Measurements from ENCODE around the gene TSPAN4.

DNA sequence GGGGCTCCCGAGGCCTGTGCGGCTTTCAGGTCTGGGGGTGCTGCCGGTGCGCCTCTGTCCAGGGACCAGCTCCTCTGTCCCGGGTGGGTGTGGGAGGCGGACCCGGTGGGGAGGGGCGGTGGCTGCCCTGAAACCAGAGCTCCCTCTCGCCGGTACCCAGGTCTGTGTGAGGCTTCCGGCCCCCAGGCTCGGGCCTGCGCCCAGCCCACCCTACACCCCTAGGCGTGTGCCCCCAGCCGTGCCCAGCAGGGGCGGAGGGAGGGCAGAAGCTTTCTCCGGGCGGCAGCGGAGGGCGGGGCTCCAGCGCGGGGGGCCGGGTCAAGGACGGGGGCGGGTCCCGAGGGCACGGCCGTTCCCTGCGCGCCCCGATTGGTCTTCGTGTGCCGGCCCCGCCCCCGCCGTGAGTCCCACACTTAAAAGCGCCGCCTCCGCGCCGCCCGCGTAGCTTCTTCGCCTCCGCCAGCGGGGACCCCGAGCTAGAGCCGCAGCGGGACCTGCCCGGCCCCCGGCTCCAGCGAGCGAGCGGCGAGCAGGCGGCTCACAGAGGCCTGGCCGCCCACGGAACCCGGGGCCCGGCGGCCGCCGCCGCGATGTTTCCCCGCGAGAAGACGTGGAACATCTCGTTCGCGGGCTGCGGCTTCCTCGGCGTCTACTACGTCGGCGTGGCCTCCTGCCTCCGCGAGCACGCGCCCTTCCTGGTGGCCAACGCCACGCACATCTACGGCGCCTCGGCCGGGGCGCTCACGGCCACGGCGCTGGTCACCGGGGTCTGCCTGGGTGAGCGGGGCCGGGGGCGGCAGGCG lies 23.3 kb upstream of the TSPAN4 start:
- no peak for TF ChIP-seq POU5F1 (IDR thresholded peaks at IDR 0.05; ENCODE audit: borderline replicate concordance, low read depth, low read length, partially characterized antibody)
- TF ChIP-seq KAT8 (IDR thresholded peaks at IDR 0.05; ENCODE audit: low read depth), result no peak
- TF ChIP-seq ZBTB7A (IDR thresholded peaks at IDR 0.05; ENCODE audit: borderline replicate concordance, control insufficient read depth, low read depth, low read length), result no peak
- TF ChIP-seq, protein P1, sequence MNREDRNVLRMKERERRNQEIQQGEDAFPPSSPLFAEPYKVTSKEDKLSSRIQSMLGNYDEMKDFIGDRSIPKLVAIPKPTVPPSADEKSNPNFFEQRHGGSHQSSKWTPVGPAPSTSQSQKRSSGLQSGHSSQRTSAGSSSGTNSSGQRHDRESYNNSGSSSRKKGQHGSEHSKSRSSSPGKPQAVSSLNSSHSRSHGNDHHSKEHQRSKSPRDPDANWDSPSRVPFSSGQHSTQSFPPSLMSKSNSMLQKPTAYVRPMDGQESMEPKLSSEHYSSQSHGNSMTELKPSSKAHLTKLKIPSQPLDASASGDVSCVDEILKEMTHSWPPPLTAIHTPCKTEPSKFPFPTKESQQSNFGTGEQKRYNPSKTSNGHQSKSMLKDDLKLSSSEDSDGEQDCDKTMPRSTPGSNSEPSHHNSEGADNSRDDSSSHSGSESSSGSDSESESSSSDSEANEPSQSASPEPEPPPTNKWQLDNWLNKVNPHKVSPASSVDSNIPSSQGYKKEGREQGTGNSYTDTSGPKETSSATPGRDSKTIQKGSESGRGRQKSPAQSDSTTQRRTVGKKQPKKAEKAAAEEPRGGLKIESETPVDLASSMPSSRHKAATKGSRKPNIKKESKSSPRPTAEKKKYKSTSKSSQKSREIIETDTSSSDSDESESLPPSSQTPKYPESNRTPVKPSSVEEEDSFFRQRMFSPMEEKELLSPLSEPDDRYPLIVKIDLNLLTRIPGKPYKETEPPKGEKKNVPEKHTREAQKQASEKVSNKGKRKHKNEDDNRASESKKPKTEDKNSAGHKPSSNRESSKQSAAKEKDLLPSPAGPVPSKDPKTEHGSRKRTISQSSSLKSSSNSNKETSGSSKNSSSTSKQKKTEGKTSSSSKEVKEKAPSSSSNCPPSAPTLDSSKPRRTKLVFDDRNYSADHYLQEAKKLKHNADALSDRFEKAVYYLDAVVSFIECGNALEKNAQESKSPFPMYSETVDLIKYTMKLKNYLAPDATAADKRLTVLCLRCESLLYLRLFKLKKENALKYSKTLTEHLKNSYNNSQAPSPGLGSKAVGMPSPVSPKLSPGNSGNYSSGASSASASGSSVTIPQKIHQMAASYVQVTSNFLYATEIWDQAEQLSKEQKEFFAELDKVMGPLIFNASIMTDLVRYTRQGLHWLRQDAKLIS (CRISPR knock-in tag; IDR thresholded peaks at IDR 0.05), result no peak
- TF ChIP-seq ESRRB (CRISPR knock-in tag; IDR thresholded peaks at IDR 0.05; ENCODE audit: borderline replicate concordance), result no peak
- TF ChIP-seq TEAD1 (CRISPR knock-in tag; IDR thresholded peaks at IDR 0.05), result no peak; a peak in 1 of 4 replicates
- TF ChIP-seq, protein P2, sequence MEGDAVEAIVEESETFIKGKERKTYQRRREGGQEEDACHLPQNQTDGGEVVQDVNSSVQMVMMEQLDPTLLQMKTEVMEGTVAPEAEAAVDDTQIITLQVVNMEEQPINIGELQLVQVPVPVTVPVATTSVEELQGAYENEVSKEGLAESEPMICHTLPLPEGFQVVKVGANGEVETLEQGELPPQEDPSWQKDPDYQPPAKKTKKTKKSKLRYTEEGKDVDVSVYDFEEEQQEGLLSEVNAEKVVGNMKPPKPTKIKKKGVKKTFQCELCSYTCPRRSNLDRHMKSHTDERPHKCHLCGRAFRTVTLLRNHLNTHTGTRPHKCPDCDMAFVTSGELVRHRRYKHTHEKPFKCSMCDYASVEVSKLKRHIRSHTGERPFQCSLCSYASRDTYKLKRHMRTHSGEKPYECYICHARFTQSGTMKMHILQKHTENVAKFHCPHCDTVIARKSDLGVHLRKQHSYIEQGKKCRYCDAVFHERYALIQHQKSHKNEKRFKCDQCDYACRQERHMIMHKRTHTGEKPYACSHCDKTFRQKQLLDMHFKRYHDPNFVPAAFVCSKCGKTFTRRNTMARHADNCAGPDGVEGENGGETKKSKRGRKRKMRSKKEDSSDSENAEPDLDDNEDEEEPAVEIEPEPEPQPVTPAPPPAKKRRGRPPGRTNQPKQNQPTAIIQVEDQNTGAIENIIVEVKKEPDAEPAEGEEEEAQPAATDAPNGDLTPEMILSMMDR (IDR thresholded peaks at IDR 0.05 in 2 of 3, conservative IDR thresholded peaks at IDR 0.05 in 1 of 3; ENCODE audit: insufficient read depth in 2 of 3, low read depth in 1 of 3, low read length in 3 of 3), result no peak
- TF ChIP-seq, protein P3, sequence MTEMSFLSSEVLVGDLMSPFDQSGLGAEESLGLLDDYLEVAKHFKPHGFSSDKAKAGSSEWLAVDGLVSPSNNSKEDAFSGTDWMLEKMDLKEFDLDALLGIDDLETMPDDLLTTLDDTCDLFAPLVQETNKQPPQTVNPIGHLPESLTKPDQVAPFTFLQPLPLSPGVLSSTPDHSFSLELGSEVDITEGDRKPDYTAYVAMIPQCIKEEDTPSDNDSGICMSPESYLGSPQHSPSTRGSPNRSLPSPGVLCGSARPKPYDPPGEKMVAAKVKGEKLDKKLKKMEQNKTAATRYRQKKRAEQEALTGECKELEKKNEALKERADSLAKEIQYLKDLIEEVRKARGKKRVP (CRISPR knock-in tag; IDR thresholded peaks at IDR 0.05), result no peak
- no peak for TF ChIP-seq ZNF121 (CRISPR knock-in tag; conservative IDR thresholded peaks at IDR 0.05)
- TF ChIP-seq, protein P4, sequence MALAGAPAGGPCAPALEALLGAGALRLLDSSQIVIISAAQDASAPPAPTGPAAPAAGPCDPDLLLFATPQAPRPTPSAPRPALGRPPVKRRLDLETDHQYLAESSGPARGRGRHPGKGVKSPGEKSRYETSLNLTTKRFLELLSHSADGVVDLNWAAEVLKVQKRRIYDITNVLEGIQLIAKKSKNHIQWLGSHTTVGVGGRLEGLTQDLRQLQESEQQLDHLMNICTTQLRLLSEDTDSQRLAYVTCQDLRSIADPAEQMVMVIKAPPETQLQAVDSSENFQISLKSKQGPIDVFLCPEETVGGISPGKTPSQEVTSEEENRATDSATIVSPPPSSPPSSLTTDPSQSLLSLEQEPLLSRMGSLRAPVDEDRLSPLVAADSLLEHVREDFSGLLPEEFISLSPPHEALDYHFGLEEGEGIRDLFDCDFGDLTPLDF (CRISPR knock-in tag; IDR thresholded peaks at IDR 0.05), result no peak; the same call in 1 of the 2 replicates

Data from K562 (cell line).